OCI-LY7 (cell line): ENCODE results near the gene DPF3.

Experiments used
- CTCF ChIP-seq: fragments of 200-600 bp; sonication (generic); conservative IDR thresholded peaks from 2 replicates; pipeline ENCODE4 v1.5.1; 2014; ENCODE audit warnings: mild to moderate bottlenecking, antibody characterized with exemption, low read length, moderate library complexity, mixed read lengths
- EZH2phosphoT487 ChIP-seq: fragments of 200-600 bp; sonication (generic); IDR thresholded peaks from 2 replicates; pipeline ENCODE4 v1.6.1; 2018; ENCODE audit warnings: low read depth, borderline replicate concordance, mild to moderate bottlenecking, mixed run types, antibody characterized with exemption, low read length, moderate library complexity, mixed read lengths

GRCh38 chr14:72583316-72584272 lies 310.3 kb downstream of the DPF3 start:
- TF ChIP-seq CTCF (no peak), EZH2phosphoT487 (no peak)
